Naive thymus-derived CD8-positive, alpha-beta T cell (primary cell): Measurements from ENCODE around the gene ASAP2. TPM values are rescaled to one million over a fixed set of nuclear protein-coding genes. Genes with fewer than 3 reads are reported as not detected.

ENCODE experiments used
- ATAC-seq, 2 donors: fragments of 150-1000 bp; cut with Tn5 transposase in 1 of 2; sonication (Bioruptor Pico), chemical (Tn5 transposase) in 1 of 2; 1 replicate in 1 of 2; 2 replicates in 1 of 2; pipeline ENCODE4 v1.10.0; 2021; ENCODE audit warnings: mild to moderate bottlenecking in 2 of 2, moderate library complexity in 2 of 2
- POLR2A ChIA-PET: fragments of 350-600 bp; sonication (Branson Sonifier 250); formaldehyde crosslinking; loops from one replicate; lab custom pipeline; 2021; ENCODE audit warnings: antibody characterized with exemption; lab: Charles Lee
- DNase-seq, 10 donors: peaks; one replicate each; pipeline versions ENCODE4 v3.0.0 to v3.0.0-alpha.2; 2020 to 2022
- H3K27ac Mint-ChIP-seq, 10 donors: one replicate each; pipeline ENCODE4 v1.8.0; 2020 to 2022; ENCODE audit warnings: mild to moderate bottlenecking in 10 of 10, mixed read lengths in 10 of 10, moderate library complexity in 4 of 10, inconsistent platforms in 1 of 10
- H3K27me3 Mint-ChIP-seq, 5 donors: one replicate each; pipeline ENCODE4 v1.8.0; 2021 to 2022; ENCODE audit warnings: mixed read lengths in 5 of 5
- H3K36me3 Mint-ChIP-seq, 3 donors: one replicate each; pipeline ENCODE4 v1.8.0; 2020 to 2022; ENCODE audit warnings: mixed read lengths in 3 of 3, mild to moderate bottlenecking in 2 of 3, inconsistent platforms in 1 of 3
- H3K4me1 Mint-ChIP-seq, 4 donors: one replicate each; pipeline ENCODE4 v1.8.0; 2021 to 2022; ENCODE audit warnings: mixed read lengths in 4 of 4
- H3K4me3 Mint-ChIP-seq, 10 donors: one replicate each; pipeline ENCODE4 v1.8.0; 2020 to 2022; ENCODE audit warnings: mild to moderate bottlenecking in 10 of 10, mixed read lengths in 10 of 10, moderate library complexity in 6 of 10, inconsistent platforms in 1 of 10
- H3K9me3 Mint-ChIP-seq, 9 donors: one replicate each; pipeline ENCODE4 v1.8.0; 2020 to 2022; ENCODE audit warnings: mixed read lengths in 9 of 9, mild to moderate bottlenecking in 3 of 9, inconsistent platforms in 1 of 9, moderate library complexity in 1 of 9
- polyA plus RNA-seq, 3 donors: library from polyadenylated mRNA; unstranded; fragments of 300-500 nt; fragmentation: Illumina TruSeq; gene quantifications; one replicate each; pipeline ENCODE4 v1.2.3, GENCODE V29; 2021
- total RNA-seq, 8 experiments: library from RNA in 2 of 8; stranded (reverse) in 2 of 8; gene quantifications; one replicate each; pipeline ENCODE4 v1.2.3 and lab custom pipeline; 2021 to 2026

Gene ASAP2
- total and polyA plus RNA-seq, 5 experiments from 2014 or later, result not detected

DNA sequence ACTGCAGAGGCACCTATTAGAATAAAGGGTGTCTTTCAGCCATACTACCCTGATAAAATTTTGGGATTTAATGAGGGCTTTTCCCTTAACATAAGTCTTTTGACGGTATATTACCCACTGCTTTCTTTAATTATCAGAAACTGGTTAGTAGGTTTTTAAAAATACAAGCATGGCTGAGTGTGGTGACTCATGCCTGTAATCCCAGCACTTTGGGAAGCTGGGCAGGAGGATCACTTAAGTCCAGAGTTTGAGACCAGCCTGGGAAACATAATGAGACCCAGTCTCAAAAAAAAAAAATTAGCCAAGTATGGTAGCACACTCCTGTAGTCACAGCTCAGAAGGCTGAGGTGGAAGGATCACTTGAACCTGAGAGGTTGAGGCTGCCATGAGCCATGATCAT, 232.9 kb downstream of the ASAP2 start:
- Mint-ChIP-seq H3K4me1 (no peaks in the 10 kb centered on the region), H3K4me3 (no peak overlapping the region), H3K27ac (no peak overlapping the region), H3K36me3 (peaks cover 5 to 87% (median 43%) of the 10 kb centered on the region in 3 donors), H3K27me3 (no peaks in the 10 kb centered on the region), H3K9me3 (no peaks in the 10 kb centered on the region)
- no peak for ATAC-seq
- no peak for DNase-seq
- POLR2A ChIA-PET, result no interaction called here

DNA sequence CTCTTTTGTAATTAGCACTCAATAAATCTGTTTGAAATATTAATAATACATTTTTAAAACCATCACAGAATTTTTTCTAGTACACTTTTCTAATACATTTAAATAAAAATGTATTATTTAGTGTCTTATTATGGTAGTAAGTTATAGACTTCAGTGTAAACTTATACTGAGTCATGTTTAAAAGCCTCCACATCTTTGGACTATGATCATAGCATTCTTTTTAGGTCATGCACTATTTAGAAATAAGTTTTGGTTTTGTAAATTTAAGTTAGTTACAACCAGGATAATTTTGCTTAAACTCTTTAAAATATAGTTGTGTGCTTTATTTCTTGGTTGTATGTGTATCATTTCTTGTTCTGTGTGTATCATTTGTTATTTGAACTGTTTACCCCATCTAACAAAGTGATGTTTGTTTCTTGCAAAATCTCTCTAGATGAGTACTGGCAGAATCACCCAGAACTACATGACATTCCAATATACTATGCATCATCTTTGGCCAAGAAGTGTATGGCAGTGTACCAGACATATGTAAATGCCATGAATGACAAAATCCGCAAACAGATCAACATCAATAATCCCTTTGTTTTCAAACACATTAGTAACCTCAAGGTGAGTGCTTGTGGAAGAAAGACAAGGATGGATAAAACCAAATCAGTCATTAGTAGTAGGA, 233.6 kb downstream of the ASAP2 start:
- H3K4me3 Mint-ChIP-seq, result no peak overlapping the region
- H3K9me3 Mint-ChIP-seq, result no peaks in the 10 kb centered on the region
- no peaks in the 10 kb centered on the region for H3K4me1 Mint-ChIP-seq
- no peak for ATAC-seq
- DNase-seq, result no peak
- POLR2A ChIA-PET, result no interaction called here
- no peak overlapping the region for H3K27ac Mint-ChIP-seq
- H3K36me3 Mint-ChIP-seq, result peaks cover 5 to 87% (median 48%) of the 10 kb centered on the region in 3 donors
- H3K27me3 Mint-ChIP-seq, result no peaks in the 10 kb centered on the region

DNA sequence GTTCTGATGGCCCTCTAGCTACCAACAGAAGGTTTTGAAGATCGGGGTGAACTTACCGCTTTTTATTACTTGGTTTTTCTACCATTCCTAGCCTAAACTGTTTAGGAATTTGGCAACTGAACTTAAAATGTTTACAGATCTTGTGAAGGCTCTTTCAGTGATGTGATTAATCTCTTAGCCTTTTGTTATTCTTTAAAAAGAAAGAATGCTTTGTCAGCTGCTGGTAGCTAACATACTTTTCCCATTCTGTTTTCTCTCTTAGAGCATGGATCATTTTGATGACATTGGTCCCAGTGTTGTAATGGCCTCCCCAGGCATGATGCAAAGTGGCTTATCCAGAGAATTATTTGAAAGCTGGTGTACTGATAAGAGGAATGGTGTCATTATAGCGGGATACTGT, 234.9 kb downstream of the ASAP2 start:
- H3K27ac Mint-ChIP-seq, result no peak overlapping the region
- H3K4me3 Mint-ChIP-seq, result no peak overlapping the region
- H3K4me1 Mint-ChIP-seq, result no peaks in the 10 kb centered on the region
- ATAC-seq, result no peak
- H3K9me3 Mint-ChIP-seq, result no peaks in the 10 kb centered on the region
- no peaks in the 10 kb centered on the region for H3K27me3 Mint-ChIP-seq
- POLR2A ChIA-PET, result no interaction called here
- peaks cover 5 to 85% (median 45%) of the 10 kb centered on the region in 3 donors for H3K36me3 Mint-ChIP-seq
- DNase-seq, result no peak

DNA sequence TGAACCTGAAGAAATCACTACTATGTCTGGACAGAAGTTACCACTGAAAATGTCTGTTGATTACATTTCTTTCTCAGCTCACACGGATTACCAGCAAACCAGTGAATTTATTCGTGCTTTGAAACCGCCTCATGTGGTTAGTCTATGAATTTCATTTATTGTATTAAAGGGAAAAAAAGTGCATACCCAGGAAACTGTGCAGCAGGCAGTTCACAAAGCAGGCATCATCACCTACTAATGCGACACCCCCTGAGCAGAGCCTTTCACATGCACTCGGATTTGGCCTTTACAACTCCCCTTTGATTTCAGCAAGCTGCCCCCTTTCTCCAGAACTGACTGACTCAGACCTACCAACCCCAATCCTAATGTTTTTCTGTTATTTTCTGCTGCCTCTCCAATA, 236.9 kb downstream of the ASAP2 start:
- Mint-ChIP-seq H3K9me3 (no peaks in the 10 kb centered on the region), H3K4me1 (no peaks in the 10 kb centered on the region), H3K4me3 (no peak overlapping the region), H3K27me3 (no peaks in the 10 kb centered on the region), H3K36me3 (peaks cover 5 to 83% (median 35%) of the 10 kb centered on the region in 3 donors), H3K27ac (peak overlapping the region in 1 of 10 donors; percentile 25)
- DNase-seq, result no peak
- ATAC-seq, result no peak
- POLR2A ChIA-PET, result interaction anchor here (0.9 kb wide), 1 partner anchor 30 kb away, joined by 4 read pairs; no protein-coding TSS in a partner anchor

DNA sequence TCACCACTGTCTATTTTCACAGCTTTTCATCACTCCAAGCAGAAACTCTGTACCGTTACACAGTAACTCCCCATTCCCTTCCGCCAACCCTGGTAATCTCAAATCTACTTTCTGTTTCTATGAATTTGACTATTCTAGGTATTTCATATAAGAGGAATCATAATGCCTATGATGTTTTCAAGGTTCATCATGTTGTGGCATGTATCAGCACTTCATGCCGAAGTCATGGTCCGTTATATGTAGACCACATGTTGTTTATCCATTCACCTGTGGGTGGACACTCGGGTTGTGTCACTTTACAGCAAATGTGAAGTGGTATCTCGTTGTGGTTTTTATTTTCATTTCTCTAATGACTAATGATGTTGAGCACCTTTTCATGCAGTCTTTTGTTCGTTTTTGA, 238.5 kb downstream of the ASAP2 start:
- no peaks in the 10 kb centered on the region for H3K4me1 Mint-ChIP-seq
- no peak for DNase-seq
- H3K27ac Mint-ChIP-seq, result peak overlapping the region in 2 of 10 donors; percentile 6 to 19
- no peak overlapping the region for H3K4me3 Mint-ChIP-seq
- peaks cover 5 to 82% (median 35%) of the 10 kb centered on the region in 3 donors for H3K36me3 Mint-ChIP-seq
- POLR2A ChIA-PET, result no interaction called here
- no peaks in the 10 kb centered on the region for H3K9me3 Mint-ChIP-seq
- no peak for ATAC-seq
- no peaks in the 10 kb centered on the region for H3K27me3 Mint-ChIP-seq

DNA sequence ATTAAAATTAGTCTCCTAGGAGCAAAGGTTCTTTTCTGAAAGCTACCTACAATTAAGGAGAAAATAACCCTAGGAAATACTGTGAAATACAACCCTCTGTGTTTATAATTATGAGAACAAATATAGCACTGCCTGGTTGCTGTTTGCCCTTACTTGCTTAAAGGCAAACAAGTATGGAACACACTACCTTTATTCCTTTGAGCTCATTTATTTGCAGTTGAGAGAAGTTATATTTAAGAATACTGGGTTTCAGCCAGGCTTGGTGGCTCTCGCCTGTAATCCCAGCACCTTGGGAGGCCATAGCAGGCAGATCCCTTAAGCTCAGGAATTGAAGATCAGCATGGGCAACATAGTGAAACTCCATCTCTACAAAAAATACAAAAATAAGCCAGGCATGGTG, 244.6 kb downstream of the ASAP2 start:
- Mint-ChIP-seq H3K4me1 (no peaks in the 10 kb centered on the region), H3K27me3 (no peaks in the 10 kb centered on the region), H3K27ac (no peak overlapping the region), H3K9me3 (no peaks in the 10 kb centered on the region), H3K4me3 (no peak overlapping the region), H3K36me3 (peaks cover 0 to 85% (median 23%) of the 10 kb centered on the region in 3 donors)
- POLR2A ChIA-PET, result no interaction called here
- DNase-seq (no peak), ATAC-seq (no peak)

Other genes with a start within 250 kb of the ASAP2 start
- 1 to 10 TPM; 1.0 to 1.8 TPM for gene MBOAT2, start 203.1 kb upstream of the ASAP2 start, total RNA-seq
- 1 to 10 TPM in 1 of 3 donors, under 1 TPM in 1, not detected in 1; 0.82 to 1.1 TPM for gene MBOAT2, start 203.1 kb upstream of the ASAP2 start, polyA plus RNA-seq
- 10 to 100 TPM; 60.2 to 63.5 TPM for gene ITGB1BP1, start 216.7 kb downstream of the ASAP2 start, total RNA-seq
- gene ITGB1BP1, start 216.7 kb downstream of the ASAP2 start, polyA plus RNA-seq, result 100 to 1,000 TPM; 122 to 136 (median 136) TPM
- 10 to 100 TPM; 28.7 to 28.8 TPM for gene CPSF3, start 216.8 kb downstream of the ASAP2 start, total RNA-seq
- gene CPSF3, start 216.8 kb downstream of the ASAP2 start, polyA plus RNA-seq, result 10 to 100 TPM; 21.3 to 32.3 (median 24.4) TPM